K562 (cell line): ENCODE results near the gene PSMC1. TPM values are rescaled to one million over a fixed set of nuclear protein-coding genes. Genes with fewer than 3 reads are reported as not detected.

Experiments used
- BHLHE40 ChIP-seq: IDR thresholded peaks from 2 replicates; pipeline ENCODE4 v1.6.1; 2011; ENCODE audit warnings: low read length, improper control_type of control experiment
- FIP1L1 ChIP-seq: fragments of 200-400 bp; formaldehyde crosslinking; IDR thresholded peaks from 2 replicates; pipeline ENCODE4 v1.6.1; 2018; ENCODE audit warnings: mild to moderate bottlenecking, low read depth, low read length; ENCODE audit not compliant: poor library complexity, severe bottlenecking
- POLR2AphosphoS2 ChIP-seq: IDR thresholded peaks from 2 replicates; pipeline ENCODE4 v1.6.1; 2012; ENCODE audit warnings: low read length, improper control_type of control experiment
- POLR2G ChIP-seq: fragments of 200-400 bp; formaldehyde crosslinking; IDR thresholded peaks from 2 replicates; pipeline ENCODE4 v1.6.1; 2017; ENCODE audit warnings: low read depth, mild to moderate bottlenecking, antibody characterized with exemption, low read length, moderate library complexity
- ZNF407 ChIP-seq: fragments of 450-650 bp; IDR thresholded peaks from 2 replicates; pipeline ENCODE4 v1.6.1; 2016; ENCODE audit warnings: low read depth
- polyA plus RNA-seq, 8 experiments: library from polyadenylated mRNA; depleted of rRNA in 4 of 8; stranded (reverse) in 5 of 8; unstranded in 3 of 8; fragments of >200 nt; fragmentation: Nextera tagmentation in 2 of 8; fragmentation: Illumina TruSeq in 1 of 8; extraction: Ambion mirVana in 2 of 8; extraction: Trizol in 1 of 8; gene quantifications; 2 replicates each; pipeline versions ENCODE4 v1.2.1 to v1.2.3, GENCODE V29; 2011 to 2014; ENCODE audit warnings: inconsistent platforms in 1 of 8, missing spikeins in 1 of 8
- total RNA-seq, 7 experiments: library from RNA; depleted of rRNA in 6 of 7; stranded (reverse); fragments of >200 nt in 6 of 7; fragmentation: Illumina TruSeq in 2 of 7; extraction: Trizol in 2 of 7; gene quantifications; 2 replicates each; pipeline versions ENCODE4 v1.2.1 to v1.2.3, GENCODE V29; 2011 to 2021; ENCODE audit warnings: low replicate concordance in 1 of 7

PSMC1 gene
- total and polyA plus RNA-seq, 9 of the 15 experiments (the other 6 are each of a cell fraction or from before 2014, with no cell fraction given) = 87.8 to 276 (median 165) TPM

DNA sequence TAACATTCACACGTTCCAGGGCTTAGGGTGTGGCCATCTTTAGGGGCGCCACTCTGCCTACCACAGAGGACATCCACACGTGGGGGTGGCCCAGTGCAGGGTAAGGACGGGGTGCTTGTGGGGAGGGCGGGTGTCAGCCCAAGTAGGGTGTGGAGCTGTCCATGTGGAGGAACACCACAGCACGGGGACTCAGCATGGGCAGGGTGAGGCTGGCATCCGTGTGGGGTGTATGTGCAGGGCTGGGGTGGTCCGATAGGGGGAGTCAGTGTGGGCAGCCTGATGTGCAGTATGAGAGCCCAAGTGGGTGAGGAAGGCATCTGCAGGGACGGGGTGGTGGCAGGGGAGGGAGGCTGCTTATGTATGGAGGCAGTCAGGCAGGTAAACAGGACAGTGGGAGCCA is 17.7 kb downstream of the PSMC1 start (continued):
- TF ChIP-seq ZNF407 (no peak), BHLHE40 (no peak), FIP1L1 (no peak), POLR2G (peak; percentile 52), POLR2AphosphoS2 (peak; percentile 72; the same call in 1 of the 2 replicates)
- TF ChIP-seq, all 486 proteins: peak for 3
